B cell (primary cell): ENCODE results near the gene ZSCAN23. TPM values are rescaled to one million over a fixed set of nuclear protein-coding genes. Genes with fewer than 3 reads are reported as not detected.

Experiments
- ATAC-seq: fragments of 200-7000 bp; cut with Tn5 transposase; one replicate; pipeline ENCODE4 v1.10.0; 2021; ENCODE audit warnings: low read depth, mild to moderate bottlenecking, moderate number of reproducible peaks, moderate library complexity
- CTCF ChIA-PET: fragments of 350-600 bp; sonication (Branson Sonifier 250); formaldehyde crosslinking; loops from one replicate; lab custom pipeline; 2021; ENCODE audit warnings: antibody characterized with exemption, inconsistent platforms; lab: Charles Lee
- POLR2A ChIA-PET: fragments of 350-600 bp; sonication (Branson Sonifier 250); formaldehyde crosslinking; loops from one replicate; lab custom pipeline; 2021; ENCODE audit warnings: antibody characterized with exemption; lab: Charles Lee
- DNase-seq: peaks from one replicate; pipeline ENCODE4 v3.0.0; 2013
- H2AFZ ChIP-seq: 2 replicates; pipeline ENCODE4 v1.6.1; 2012; ENCODE audit warnings: mild to moderate bottlenecking, low read depth, low read length; ENCODE audit not compliant: insufficient read depth, poor library complexity, severe bottlenecking
- H3K27ac ChIP-seq, 2 donors: 1 replicate in 1 of 2; 2 replicates in 1 of 2; pipeline ENCODE4 v1.5.1; 2012 to 2013; ENCODE audit warnings: low read length in 2 of 2, mild to moderate bottlenecking in 2 of 2, moderate library complexity in 1 of 2
- H3K27me3 ChIP-seq, 4 experiments: fragments of 200-600 bp in 1 of 4; sonication (generic) in 1 of 4; replicated peaks in 1 of 4; 1 replicate in 2 of 4; 2 replicates in 2 of 4; pipeline versions ENCODE4 v1.6.1 to v1.7.0; 2013 to 2016; ENCODE audit warnings: low read length in 3 of 4, mild to moderate bottlenecking in 2 of 4, mixed read lengths in 1 of 4, moderate library complexity in 1 of 4; ENCODE audit not compliant: insufficient read depth in 4 of 4, control insufficient read depth in 3 of 4; ENCODE audit errors: control extremely low read depth in 1 of 4
- H3K36me3 ChIP-seq, 2 experiments: replicated peaks in 1 of 2; 1 replicate in 1 of 2; 2 replicates in 1 of 2; pipeline versions ENCODE4 v1.6.1 to v1.7.1; 2013; ENCODE audit warnings: low read length in 1 of 2; ENCODE audit not compliant: insufficient read depth in 2 of 2, control insufficient read depth in 1 of 2; ENCODE audit errors: control extremely low read depth in 1 of 2, extremely low read depth in 1 of 2
- H3K4me1 ChIP-seq, 2 donors: fragments of 200-600 bp in 1 of 2; sonication (generic) in 1 of 2; 1 replicate in 1 of 2; 2 replicates in 1 of 2; pipeline versions ENCODE4 v1.5.1 to v1.6.1; 2013 to 2017; ENCODE audit warnings: low read length in 2 of 2; ENCODE audit not compliant: control insufficient read depth in 2 of 2, insufficient read depth in 2 of 2
- H3K4me2 ChIP-seq: replicated peaks from 2 replicates; pipeline ENCODE3; 2012; ENCODE audit warnings: mild to moderate bottlenecking, low read depth, low read length; ENCODE audit not compliant: poor library complexity, severe bottlenecking
- H3K4me3 ChIP-seq, 5 experiments: fragments of 200-600 bp in 1 of 5; sonication (generic) in 1 of 5; 1 replicate in 3 of 5; 2 replicates in 2 of 5; pipeline versions ENCODE4 v1.5.1 to v1.7.0; 2011 to 2016; ENCODE audit warnings: low read length in 4 of 5, mild to moderate bottlenecking in 4 of 5, low read depth in 2 of 5, control low read depth in 1 of 5, moderate library complexity in 1 of 5; ENCODE audit not compliant: insufficient read depth in 1 of 5; ENCODE audit errors: control extremely low read depth in 1 of 5, extremely low read depth in 1 of 5
- H3K79me2 ChIP-seq: fragments of 200-600 bp; sonication (generic); one replicate; pipeline ENCODE4 v1.6.0; 2016; ENCODE audit warnings: low read length; ENCODE audit not compliant: control insufficient read depth, insufficient read depth
- H3K9ac ChIP-seq: fragments of 200-600 bp; sonication (generic); 2 replicates; pipeline ENCODE4 v1.6.1; 2017; ENCODE audit warnings: mild to moderate bottlenecking, low read length, moderate library complexity
- H3K9me3 ChIP-seq, 3 donors: one replicate each; pipeline versions ENCODE4 v1.6.1 to v1.7.1; 2013; ENCODE audit warnings: low read length in 2 of 3; ENCODE audit not compliant: control insufficient read depth in 2 of 3, insufficient read depth in 1 of 3; ENCODE audit errors: control extremely low read depth in 1 of 3
- H4K20me1 ChIP-seq: 2 replicates; pipeline ENCODE4 v1.6.0; 2012; ENCODE audit warnings: mild to moderate bottlenecking, low read length; ENCODE audit not compliant: insufficient read depth, control insufficient read depth, poor library complexity, severe bottlenecking
- H3K27ac Mint-ChIP-seq: one replicate; pipeline ENCODE4 v1.8.0; 2021; ENCODE audit warnings: mixed read lengths
- H3K27me3 Mint-ChIP-seq: one replicate; pipeline ENCODE4 v1.8.0; 2021; ENCODE audit warnings: mixed read lengths
- H3K4me1 Mint-ChIP-seq: one replicate; pipeline ENCODE4 v1.8.0; 2021; ENCODE audit warnings: mixed read lengths
- H3K4me3 Mint-ChIP-seq: one replicate; pipeline ENCODE4 v1.8.0; 2021; ENCODE audit warnings: mixed read lengths
- H3K9me3 Mint-ChIP-seq: one replicate; pipeline ENCODE4 v1.8.0; 2022; ENCODE audit warnings: mixed read lengths; ENCODE audit not compliant: insufficient read depth
- CTCF ChIP-seq: fragments of 200-600 bp; IDR thresholded peaks from one replicate; pipeline ENCODE4 v1.8.0; 2022; ENCODE audit warnings: antibody characterized with exemption, mild to moderate bottlenecking
- EZH2 ChIP-seq: IDR thresholded peaks from 2 replicates; pipeline ENCODE4 v1.6.1; 2012; ENCODE audit warnings: borderline replicate concordance, low read depth, mild to moderate bottlenecking, moderate library complexity, low read length; ENCODE audit not compliant: insufficient read depth, poor library complexity, severe bottlenecking
- WGBS: methylation state at CpG from one replicate; pipeline ENCODE4 v1.1.5; 2013; ENCODE audit warnings: missing lambda C conversion rate; ENCODE audit not compliant: insufficient coverage; 5-methylcytosine and 5-hydroxymethylcytosine counted together
- intact Hi-C: fragments of 100-400 bp; cut with micrococcal nuclease; formaldehyde crosslinking; loops from one replicate; pipeline ENCODE4 v1.10.0; 2022
- polyA plus RNA-seq: library from polyadenylated mRNA; depleted of rRNA; stranded (reverse); fragments of >200 nt; gene quantifications from 2 replicates; pipeline ENCODE4 v1.2.3, GENCODE V29; 2012
- small RNA-seq: library from RNA; depleted of rRNA; stranded (forward); fragments of <200 nt; gene quantifications from one replicate; pipeline ENCODE3, GENCODE V24; 2012; ENCODE audit warnings: low replicate concordance, low read depth; ENCODE audit not compliant: insufficient read length
- total RNA-seq, 2 donors: library from RNA; stranded (reverse); fragments of 120-200 nt in 1 of 2; gene quantifications; 1 replicate in 1 of 2; 2 replicates in 1 of 2; pipeline versions ENCODE4 v1.2.3 to v1.2.4, GENCODE V29; 2013 to 2022

The ZSCAN23 gene
- total and polyA plus RNA-seq, 2 donors (not counting 1 experiment from before 2014, with no cell fraction given) = 0.79 TPM; not detected in 1

DNA sequence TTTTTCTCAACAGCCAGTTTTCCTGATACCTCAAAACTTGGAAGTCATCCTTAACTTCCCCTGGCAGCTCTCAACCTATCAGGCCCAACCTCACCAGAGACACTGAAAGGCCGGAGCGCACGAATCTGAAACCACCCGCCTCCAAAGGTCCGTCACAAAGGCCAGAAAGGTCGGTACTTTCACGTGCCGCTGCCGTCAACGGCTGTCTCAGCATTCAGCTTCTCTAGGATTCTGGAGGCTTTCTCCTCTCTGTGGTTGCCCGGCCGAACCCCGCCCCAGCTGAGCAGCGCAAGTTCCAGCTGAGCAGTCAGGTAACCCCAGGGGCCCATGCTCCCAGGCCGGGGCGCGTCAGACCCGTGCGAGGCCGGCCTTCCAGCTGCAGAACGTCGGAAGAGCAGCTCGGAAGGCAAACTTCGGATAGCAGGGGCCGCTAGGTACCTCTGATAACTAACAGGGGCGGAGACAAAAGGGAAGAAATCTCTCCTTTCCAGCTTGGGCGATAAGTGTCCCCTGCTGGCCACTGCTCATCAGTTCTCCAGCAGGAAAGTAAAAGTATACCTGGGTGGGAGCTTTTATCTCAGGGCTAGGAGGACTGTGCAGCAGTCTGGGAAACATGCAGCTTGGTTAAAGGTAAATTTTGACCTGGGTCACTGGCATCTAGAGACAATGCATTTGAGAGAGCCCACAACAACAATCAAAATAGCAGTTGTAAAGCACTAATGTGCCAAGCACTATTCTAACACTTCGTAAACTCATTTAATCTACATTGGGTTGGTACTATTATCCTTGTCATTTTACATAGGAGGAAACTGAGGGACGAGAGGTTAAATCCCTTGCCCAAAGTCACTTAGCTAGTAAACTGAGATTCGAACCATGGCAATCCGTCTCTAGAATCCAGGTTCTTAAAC, 59.8 kb downstream of the ZSCAN23 start:
- Histone ChIP-seq H4K20me1 (no peaks in the 10 kb centered on the region), H3K4me2 (peak overlapping the region; percentile 70), H2AFZ (peak overlapping the region; percentile 80), H3K27me3 (no peaks in the 10 kb centered on the region), H3K9ac (peak overlapping the region; percentile 62), H3K36me3 (peaks cover 0 to 26% of the 10 kb centered on the region in 2 experiments), H3K79me2 (peaks cover 5% of the 10 kb centered on the region), H3K4me1 (peaks cover 11 to 16% of the 10 kb centered on the region in 2 donors), H3K27ac (peak overlapping the region; percentile 75 to 93), H3K9me3 (peaks cover 0 to 3% (median 0%) of the 10 kb centered on the region in 3 donors), H3K4me3 (peak overlapping the region; percentile 45 to 64 (median 55))
- H3K27me3 Mint-ChIP-seq = no peaks in the 10 kb centered on the region
- ChIA-PET CTCF (interaction anchor here (0.7 to 5.8 kb wide), 19 partner anchors 8 to 631 kb away, joined by 3 to 60 read pairs (median 4); partner anchors contain the start of genes ZKSCAN3, ZKSCAN4, ZSCAN12 and ZSCAN16), POLR2A (interaction anchor here (0.5 to 1.9 kb wide), 5 partner anchors 9 to 245 kb away, joined by 3 to 7 read pairs (median 6); partner anchors contain the start of genes ZKSCAN3 and ZSCAN12)
- peaks cover 19% of the 10 kb centered on the region for H3K4me1 Mint-ChIP-seq
- DNase-seq (peak; percentile 93), ATAC-seq (peak; percentile 98)
- H3K9me3 Mint-ChIP-seq = no peaks in the 10 kb centered on the region
- 8% methylated on average over 26 of the region's 31 CpGs for WGBS
- H3K4me3 Mint-ChIP-seq = peak overlapping the region; percentile 92
- peak overlapping the region; percentile 94 for H3K27ac Mint-ChIP-seq
- TF ChIP-seq EZH2 (no peak), CTCF (peak; percentile 42)
- intact Hi-C loops = loop anchor here (1.0 to 2.0 kb wide), 10 partner anchors 11 to 303 kb away; partner anchors contain the start of genes ZKSCAN3, ZKSCAN4, ZKSCAN8 and ZNF165

Small RNA genes within 50 kb of the gene (small RNA-seq; reads per million reads assigned to genes)
- gene RNU2-45P = not detected

Other genes with a start within 250 kb of the ZSCAN23 start
- gene ZSCAN9, start 218.2 kb downstream of the ZSCAN23 start, total RNA-seq = 29.8 and 32.0 TPM in 2 replicates
- gene ZSCAN9, start 218.2 kb downstream of the ZSCAN23 start, polyA plus RNA-seq = 10.3 and 14.7 TPM in 2 replicates
- gene ZKSCAN4, start 191.2 kb downstream of the ZSCAN23 start, total RNA-seq = 10.9 and 12.1 TPM in 2 replicates
- gene ZKSCAN4, start 191.2 kb downstream of the ZSCAN23 start, polyA plus RNA-seq = 2.6 and 3.0 TPM in 2 replicates
- gene NKAPL, start 184.2 kb downstream of the ZSCAN23 start, total RNA-seq = 0.52 and 0.66 TPM in 2 replicates
- not detected in 2 replicates for gene NKAPL, start 184.2 kb downstream of the ZSCAN23 start, polyA plus RNA-seq
- gene ZSCAN26, start 176.3 kb downstream of the ZSCAN23 start, total RNA-seq = 29.3 and 31.8 TPM in 2 replicates
- 11.9 and 17.9 TPM in 2 replicates for gene ZSCAN26, start 176.3 kb downstream of the ZSCAN23 start, polyA plus RNA-seq
- gene PGBD1, start 161.9 kb downstream of the ZSCAN23 start, total RNA-seq = 1.8 and 2.4 TPM in 2 replicates
- 0.55 and 1.2 TPM in 2 replicates for gene PGBD1, start 161.9 kb downstream of the ZSCAN23 start, polyA plus RNA-seq
- gene ZSCAN31, start 107.3 kb downstream of the ZSCAN23 start, total RNA-seq = 2.9 and 4.6 TPM in 2 replicates
- 1.9 and 3.1 TPM in 2 replicates for gene ZSCAN31, start 107.3 kb downstream of the ZSCAN23 start, polyA plus RNA-seq
- 11.0 and 11.9 TPM in 2 replicates for gene ZKSCAN3, start 93.5 kb downstream of the ZSCAN23 start, total RNA-seq
- gene ZKSCAN3, start 93.5 kb downstream of the ZSCAN23 start, polyA plus RNA-seq = 3.6 and 4.0 TPM in 2 replicates
- gene ZSCAN12, start 43.7 kb downstream of the ZSCAN23 start, total RNA-seq = 14.8 and 15.6 TPM in 2 replicates
- 3.2 and 3.5 TPM in 2 replicates for gene ZSCAN12, start 43.7 kb downstream of the ZSCAN23 start, polyA plus RNA-seq
- not detected in 2 replicates for gene GPX6, start 72.3 kb upstream of the ZSCAN23 start, total RNA-seq
- not detected in 2 replicates for gene GPX6, start 72.3 kb upstream of the ZSCAN23 start, polyA plus RNA-seq
- gene GPX5, start 82.4 kb upstream of the ZSCAN23 start, total RNA-seq = not detected in 2 replicates
- gene GPX5, start 82.4 kb upstream of the ZSCAN23 start, polyA plus RNA-seq = not detected in 2 replicates